K562 (cell line): ENCODE measurements around the gene GPRASP3. TPM values are rescaled to one million over a fixed set of nuclear protein-coding genes. Genes with fewer than 3 reads are reported as not detected.

Source experiments
- ATAC-seq: fragments of 200-7000 bp; cut with Tn5 transposase; 3 replicates; pipeline ENCODE4 v1.9.1; 2020; ENCODE audit warnings: moderate library complexity
- BruUV-seq: library from RNA; stranded (reverse); fragments of 400-500 nt; replicated peaks from 2 replicates; lab custom pipeline; 2021; lab: Mats Ljungman, UMichigan
- CTCF ChIA-PET: fragments of 300-600 bp; formaldehyde crosslinking; extraction: SDS; loops from one replicate; lab custom pipeline; 2021; ENCODE audit warnings: low intra/inter-chr PET ratio; lab: Yijun Ruan, JAX
- POLR2A ChIA-PET: fragments of 300-600, 350-650 bp; sonication (Branson Sonifier 250); formaldehyde crosslinking; extraction: SDS; loops from one replicate; lab custom pipeline; 2021; ENCODE audit warnings: antibody characterized with exemption, inconsistent platforms; lab: Yijun Ruan, JAX
- DNase-seq, 4 experiments: peaks; one replicate each; pipeline versions ENCODE4 v3.0.0 to v3.0.0-alpha.2; 2011 to 2018; ENCODE audit warnings: low spot score in 3 of 4, mixed read lengths in 3 of 4; ENCODE audit errors: extremely low read depth in 1 of 4
- FAIRE-seq: peaks from 2 replicates; lab custom pipeline; 2011; peaks lifted over from hg19 to GRCh38; lab: Jason Lieb, UNC
- H2AFZ ChIP-seq: 2 replicates; pipeline ENCODE4 v1.6.0; 2011; ENCODE audit warnings: low read depth, low read length, control low read depth, inconsistent platforms
- H3K27ac ChIP-seq: fragments of 200-600 bp; 3 replicates; pipeline ENCODE4 v1.8.0; 2011; ENCODE audit warnings: low read depth, mild to moderate bottlenecking, control low read depth, inconsistent platforms, low read length, moderate library complexity, mixed read lengths; ENCODE audit errors: extremely low read depth
- H3K27me3 ChIP-seq, 2 experiments: fragments of 300-600 bp in 1 of 2; 2 replicates in 1 of 2; 3 replicates in 1 of 2; pipeline versions ENCODE4 v1.6.0 to v1.8.0; 2011; ENCODE audit warnings: inconsistent platforms in 2 of 2, low read length in 2 of 2, mild to moderate bottlenecking in 1 of 2, mixed read lengths in 1 of 2, moderate library complexity in 1 of 2; ENCODE audit not compliant: control insufficient read depth in 2 of 2, insufficient read depth in 2 of 2
- H3K36me3 ChIP-seq: fragments of 300-600 bp; 3 replicates; pipeline ENCODE4 v1.8.0; 2011; ENCODE audit warnings: mild to moderate bottlenecking, low read length, inconsistent platforms; ENCODE audit not compliant: control insufficient read depth, insufficient read depth
- H3K4me1 ChIP-seq, 2 experiments: fragments of 200-600 bp in 1 of 2; replicated peaks in 1 of 2; 2 replicates in 1 of 2; 3 replicates in 1 of 2; pipeline versions ENCODE4 v1.5.1 to v1.8.0; 2011; ENCODE audit warnings: inconsistent platforms in 2 of 2, low read length in 2 of 2, mild to moderate bottlenecking in 1 of 2, mixed read lengths in 1 of 2, moderate library complexity in 1 of 2; ENCODE audit not compliant: control insufficient read depth in 2 of 2, insufficient read depth in 2 of 2
- H3K4me2 ChIP-seq: 2 replicates; pipeline ENCODE4 v1.6.1; 2011; ENCODE audit warnings: low read length, control low read depth, inconsistent platforms, mixed read lengths; ENCODE audit not compliant: insufficient read depth
- H3K4me3 ChIP-seq: fragments of 200-600 bp; sonication (generic), shearing (Covaris generic); 2 replicates; pipeline ENCODE4 v1.5.1; 2016; ENCODE audit warnings: control low read depth, inconsistent platforms
- H3K79me2 ChIP-seq: fragments of 200-600 bp; 3 replicates; pipeline ENCODE4 v1.8.0; 2011; ENCODE audit warnings: low read length, inconsistent platforms; ENCODE audit not compliant: control insufficient read depth, insufficient read depth
- H3K9ac ChIP-seq, 2 experiments: 2 replicates each; pipeline versions ENCODE4 v1.6.0 to v1.6.1; 2011; ENCODE audit warnings: low read depth in 2 of 2, low read length in 2 of 2, control low read depth in 1 of 2, inconsistent platforms in 1 of 2, mild to moderate bottlenecking in 1 of 2, mixed read lengths in 1 of 2; ENCODE audit not compliant: insufficient read depth in 1 of 2
- H3K9me1 ChIP-seq: one replicate; pipeline ENCODE4 v1.6.0; 2011; ENCODE audit warnings: inconsistent platforms, mild to moderate bottlenecking, low read length, moderate library complexity; ENCODE audit not compliant: control insufficient read depth, insufficient read depth
- H3K9me3 ChIP-seq: replicated peaks from 2 replicates; pipeline ENCODE4 v1.5.1; 2011; ENCODE audit warnings: low read depth, low read length, inconsistent platforms; ENCODE audit not compliant: control insufficient read depth, insufficient read depth
- H4K20me1 ChIP-seq: replicated peaks from 2 replicates; pipeline ENCODE4 v1.6.1; 2011; ENCODE audit warnings: low read length, inconsistent platforms, mixed read lengths; ENCODE audit not compliant: control insufficient read depth, insufficient read depth
- CBX1 ChIP-seq: sonication (generic); IDR thresholded peaks from 2 replicates; pipeline ENCODE4 v1.6.1; 2016; ENCODE audit warnings: antibody characterized with exemption, low read depth, mild to moderate bottlenecking
- ILK ChIP-seq: fragments of 450-650 bp; IDR thresholded peaks from 2 replicates; pipeline ENCODE4 v1.6.1; 2016; ENCODE audit warnings: missing genetic modification characterization, low read depth, mild to moderate bottlenecking, missing compliant biosample characterization, moderate library complexity, borderline replicate concordance
- KLF13 ChIP-seq: fragments of 450-650 bp; IDR thresholded peaks from 2 replicates; pipeline ENCODE4 v1.6.1; 2016; ENCODE audit warnings: missing genetic modification characterization, low read depth, mild to moderate bottlenecking, missing compliant biosample characterization, moderate library complexity, borderline replicate concordance
- RBM14 ChIP-seq: fragments of 200-400 bp; formaldehyde crosslinking; IDR thresholded peaks from 2 replicates; pipeline ENCODE4 v1.6.1; 2018; ENCODE audit warnings: low read depth, mild to moderate bottlenecking, low read length, moderate library complexity, borderline replicate concordance; ENCODE audit not compliant: insufficient read depth
- RFX7 ChIP-seq: fragments of 250-450 bp; sonication (Bioruptor Pico); IDR thresholded peaks from 2 replicates; pipeline ENCODE4 v1.5.1; 2021; ENCODE audit warnings: mild to moderate bottlenecking
- SAFB2 ChIP-seq: fragments of 200-400 bp; formaldehyde crosslinking; IDR thresholded peaks from 2 replicates; pipeline ENCODE4 v1.6.1; 2018; ENCODE audit warnings: borderline replicate concordance, low read length, low read depth, moderate library complexity; ENCODE audit not compliant: severe bottlenecking
- SMC3 ChIP-seq: conservative IDR thresholded peaks from 2 replicates; pipeline ENCODE4 v1.6.1; 2011; ENCODE audit warnings: low read depth, low read length, improper control_type of control experiment; ENCODE audit not compliant: insufficient read depth
- ZNF165 ChIP-seq: fragments of 250-450 bp; sonication (Bioruptor Pico); IDR thresholded peaks from 2 replicates; pipeline ENCODE4 v1.4.0; 2020; ENCODE audit warnings: borderline replicate concordance
- WGBS: fragments of 100-300 bp; shearing (Covaris generic); methylation state at CpG from one replicate; pipeline ENCODE4 v1.1.6; 2016; ENCODE audit warnings: low coverage, mixed read lengths; ENCODE audit not compliant: insufficient coverage; ENCODE audit errors: missing lambda C conversion rate; 5-methylcytosine and 5-hydroxymethylcytosine counted together
- in situ Hi-C: fragments of 300-500 bp; cut with MboI; formaldehyde crosslinking; loops from 4 replicates; pipeline ENCODE4 v1.15.0; 2018; ENCODE audit warnings: inconsistent platforms, mixed read lengths
- intact Hi-C: fragments of 100-400 bp; cut with micrococcal nuclease; formaldehyde crosslinking; loops from 2 replicates; pipeline ENCODE4 v1.14.2; 2022
- polyA plus RNA-seq, 8 experiments: library from polyadenylated mRNA; depleted of rRNA in 4 of 8; stranded (reverse) in 5 of 8; unstranded in 3 of 8; fragments of >200 nt; fragmentation: Nextera tagmentation in 2 of 8; fragmentation: Illumina TruSeq in 1 of 8; extraction: Ambion mirVana in 2 of 8; extraction: Trizol in 1 of 8; gene quantifications; 2 replicates each; pipeline versions ENCODE4 v1.2.1 to v1.2.3, GENCODE V29; 2011 to 2014; ENCODE audit warnings: inconsistent platforms in 1 of 8, missing spikeins in 1 of 8
- total RNA-seq, 7 experiments: library from RNA; depleted of rRNA in 6 of 7; stranded (reverse); fragments of >200 nt in 6 of 7; fragmentation: Illumina TruSeq in 2 of 7; extraction: Trizol in 2 of 7; gene quantifications; 2 replicates each; pipeline versions ENCODE4 v1.2.1 to v1.2.3, GENCODE V29; 2011 to 2021; ENCODE audit warnings: low replicate concordance in 1 of 7
- TF ChIP-seq, protein P1 (sequence below), 2 experiments: fragments of 450-650 bp; IDR thresholded peaks; 2 replicates each; pipeline ENCODE4 v1.6.1; 2018; ENCODE audit warnings: mild to moderate bottlenecking in 2 of 2, low read depth in 1 of 2; ENCODE audit not compliant: partially characterized antibody in 2 of 2

The GPRASP3 gene
- total and polyA plus RNA-seq, 9 of the 15 experiments (the other 6 are each of a cell fraction or from before 2014, with no cell fraction given) = 0.50 to 1.9 (median 1.1) TPM

DNA sequence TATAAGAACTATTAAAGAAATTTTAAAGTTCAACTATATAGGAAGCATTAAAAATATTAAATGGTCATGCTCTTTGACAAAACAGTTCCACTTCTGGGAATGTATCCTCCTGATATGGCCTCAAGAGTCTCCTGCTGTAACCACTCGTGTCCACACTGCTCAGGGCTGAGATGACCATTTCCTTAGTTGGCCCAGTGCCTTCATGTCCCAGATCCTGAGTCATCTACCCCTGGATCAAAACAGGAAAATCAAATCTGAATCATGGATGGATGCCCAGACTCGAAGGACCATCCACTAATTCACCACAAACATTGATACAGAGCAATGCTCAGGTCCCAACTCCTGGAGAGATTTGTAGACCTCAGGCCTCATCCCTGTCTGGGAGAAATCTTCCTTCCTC lies 44.7 kb downstream of the GPRASP3 start:
- POLR2A ChIA-PET = interaction anchor here (0.9 kb wide), 1 partner anchor 23 kb away, joined by 3 read pairs; no protein-coding TSS in a partner anchor
- Histone ChIP-seq H3K36me3 (no peaks in the 10 kb centered on the region), H3K4me3 (no peak overlapping the region), H3K9me1 (no peaks in the 10 kb centered on the region), H3K79me2 (peaks cover 12% of the 10 kb centered on the region), H4K20me1 (no peaks in the 10 kb centered on the region), H3K27ac (no peak overlapping the region), H3K27me3 (no peaks in the 10 kb centered on the region), H3K4me2 (no peak overlapping the region), H3K4me1 (no peaks in the 10 kb centered on the region; a peak in 1 of 5 replicates), H3K9ac (no peak overlapping the region), H3K9me3 (no peaks in the 10 kb centered on the region), H2AFZ (no peak overlapping the region)
- 16% methylated on average over 2 of the region's 2 CpGs for WGBS
- no TSS peak for BruUV-seq
- in situ Hi-C loops = no loop called here
- TF ChIP-seq SMC3 (no peak), RFX7 (no peak), RBM14 (no peak), ILK (tag) (no peak), ZNF165 (CRISPR knock-in tag) (no peak), SAFB2 (no peak)
- FAIRE-seq = no peak
- CTCF ChIA-PET = no interaction called here
- no peak for ATAC-seq
- no peak for DNase-seq
- intact Hi-C loops = no loop called here

DNA sequence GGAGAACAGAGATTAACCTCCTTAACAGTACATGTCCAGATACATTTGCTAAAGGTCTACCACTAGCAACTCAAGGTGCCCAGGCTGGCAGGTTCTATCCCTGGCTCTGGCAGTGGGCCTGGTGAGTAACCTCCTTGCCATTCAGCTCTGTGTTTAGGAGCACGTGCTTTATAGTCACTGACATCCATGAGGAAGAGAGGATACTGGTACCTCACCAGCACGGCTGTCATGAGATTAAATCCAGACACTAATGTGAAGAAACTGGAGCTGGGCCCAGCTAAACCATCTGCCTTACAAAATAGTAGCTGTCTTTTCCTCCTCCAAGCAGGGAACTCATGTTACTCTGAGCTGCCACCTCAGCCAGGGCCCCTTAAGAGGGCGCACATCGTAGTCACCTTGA lies 45.3 kb downstream of the GPRASP3 start:
- in situ Hi-C loops = no loop called here
- Histone ChIP-seq H3K4me3 (no peak overlapping the region), H4K20me1 (no peaks in the 10 kb centered on the region), H3K9me3 (no peaks in the 10 kb centered on the region), H3K36me3 (no peaks in the 10 kb centered on the region), H3K27ac (no peak overlapping the region), H3K9me1 (no peaks in the 10 kb centered on the region), H3K9ac (no peak overlapping the region), H3K79me2 (peaks cover 18% of the 10 kb centered on the region), H3K4me2 (no peak overlapping the region), H3K4me1 (no peaks in the 10 kb centered on the region; a peak in 1 of 5 replicates), H3K27me3 (no peaks in the 10 kb centered on the region), H2AFZ (no peak overlapping the region)
- FAIRE-seq = no peak
- ChIA-PET CTCF (no interaction called here), POLR2A (interaction anchor here (0.9 kb wide), 1 partner anchor 24 kb away, joined by 3 read pairs; no protein-coding TSS in a partner anchor)
- no TSS peak for BruUV-seq
- no peak for ATAC-seq
- intact Hi-C loops = no loop called here
- 22% methylated on average over 3 of the region's 4 CpGs for WGBS
- DNase-seq = no peak
- TF ChIP-seq CBX1 (no peak), KLF13 (tag) (no peak)
- TF ChIP-seq, protein P1, sequence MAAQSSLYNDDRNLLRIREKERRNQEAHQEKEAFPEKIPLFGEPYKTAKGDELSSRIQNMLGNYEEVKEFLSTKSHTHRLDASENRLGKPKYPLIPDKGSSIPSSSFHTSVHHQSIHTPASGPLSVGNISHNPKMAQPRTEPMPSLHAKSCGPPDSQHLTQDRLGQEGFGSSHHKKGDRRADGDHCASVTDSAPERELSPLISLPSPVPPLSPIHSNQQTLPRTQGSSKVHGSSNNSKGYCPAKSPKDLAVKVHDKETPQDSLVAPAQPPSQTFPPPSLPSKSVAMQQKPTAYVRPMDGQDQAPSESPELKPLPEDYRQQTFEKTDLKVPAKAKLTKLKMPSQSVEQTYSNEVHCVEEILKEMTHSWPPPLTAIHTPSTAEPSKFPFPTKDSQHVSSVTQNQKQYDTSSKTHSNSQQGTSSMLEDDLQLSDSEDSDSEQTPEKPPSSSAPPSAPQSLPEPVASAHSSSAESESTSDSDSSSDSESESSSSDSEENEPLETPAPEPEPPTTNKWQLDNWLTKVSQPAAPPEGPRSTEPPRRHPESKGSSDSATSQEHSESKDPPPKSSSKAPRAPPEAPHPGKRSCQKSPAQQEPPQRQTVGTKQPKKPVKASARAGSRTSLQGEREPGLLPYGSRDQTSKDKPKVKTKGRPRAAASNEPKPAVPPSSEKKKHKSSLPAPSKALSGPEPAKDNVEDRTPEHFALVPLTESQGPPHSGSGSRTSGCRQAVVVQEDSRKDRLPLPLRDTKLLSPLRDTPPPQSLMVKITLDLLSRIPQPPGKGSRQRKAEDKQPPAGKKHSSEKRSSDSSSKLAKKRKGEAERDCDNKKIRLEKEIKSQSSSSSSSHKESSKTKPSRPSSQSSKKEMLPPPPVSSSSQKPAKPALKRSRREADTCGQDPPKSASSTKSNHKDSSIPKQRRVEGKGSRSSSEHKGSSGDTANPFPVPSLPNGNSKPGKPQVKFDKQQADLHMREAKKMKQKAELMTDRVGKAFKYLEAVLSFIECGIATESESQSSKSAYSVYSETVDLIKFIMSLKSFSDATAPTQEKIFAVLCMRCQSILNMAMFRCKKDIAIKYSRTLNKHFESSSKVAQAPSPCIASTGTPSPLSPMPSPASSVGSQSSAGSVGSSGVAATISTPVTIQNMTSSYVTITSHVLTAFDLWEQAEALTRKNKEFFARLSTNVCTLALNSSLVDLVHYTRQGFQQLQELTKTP (IDR thresholded peaks at IDR 0.05; ENCODE audit: low read depth in 1 of 2, partially characterized antibody in 2 of 2) = no peak
